Head of caudate nucleus (tissue), 42 donors: Measurements from ENCODE around the gene ATL1.

Source experiments
- DNase-seq, 42 donors: peaks; one replicate each; pipeline versions ENCODE4 v3.0.0 to v3.0.0-alpha.2; 2020 to 2021; ENCODE audit warnings: mixed read lengths in 7 of 42
- intact Hi-C: fragments of 100-400 bp; cut with DNase I; formaldehyde crosslinking; loops from one replicate; pipeline ENCODE4 v1.15.0; 2022

The ATL1 gene

DNA sequence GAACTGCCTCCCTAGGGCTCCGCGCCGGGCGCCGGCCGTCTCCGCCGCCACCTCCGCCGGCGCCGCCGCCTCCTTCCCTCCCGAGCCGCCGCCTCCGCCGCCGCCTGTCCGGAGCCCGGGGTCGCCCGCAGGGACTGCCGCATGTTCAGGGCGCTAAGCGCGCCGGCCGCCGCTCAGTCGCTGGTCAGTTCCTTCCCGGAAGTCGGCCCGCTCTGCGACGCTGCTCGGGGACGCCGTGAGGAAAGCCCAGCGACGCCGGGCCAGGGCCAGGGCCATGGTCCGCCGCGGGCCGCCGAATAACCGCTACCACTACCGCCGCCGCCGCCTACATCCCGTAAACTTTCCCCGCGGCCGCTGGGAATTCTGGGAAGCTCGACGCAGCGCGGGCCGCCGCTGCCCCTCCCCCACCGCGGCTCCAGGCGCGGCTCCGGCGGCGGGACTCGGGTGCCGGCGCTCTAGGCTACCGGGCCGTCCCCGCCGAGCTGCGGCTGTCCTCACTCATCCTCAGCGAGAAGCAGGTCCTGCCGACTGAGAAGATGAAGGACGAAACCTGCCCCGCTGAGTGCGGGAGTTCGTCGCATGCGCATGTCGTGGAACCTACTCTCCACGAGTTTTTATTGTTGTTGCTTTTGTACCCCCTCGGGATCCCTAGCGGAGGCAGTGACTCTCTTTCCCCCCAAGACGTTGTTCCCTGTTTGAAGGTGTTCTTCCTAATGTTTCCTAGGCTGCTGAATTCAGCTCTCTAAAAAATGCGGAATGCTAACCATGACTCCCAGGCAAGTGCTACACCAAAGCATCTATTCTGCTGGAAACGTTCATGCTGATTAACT, 108.3 kb downstream of the ATL1 start, which contains the start of gene SAV1:
Gene SAV1 (minus strand): TSS at position 311 of the 830 bp plus-strand sequence. CDS start 339 bp downstream, outside the sequence.
- peak; percentile 55 to 93 (median 83) for DNase-seq
- intact Hi-C loops, result loop anchor here (10.0 kb wide), 1 partner anchor 63 kb away; no protein-coding TSS in a partner anchor

DNA sequence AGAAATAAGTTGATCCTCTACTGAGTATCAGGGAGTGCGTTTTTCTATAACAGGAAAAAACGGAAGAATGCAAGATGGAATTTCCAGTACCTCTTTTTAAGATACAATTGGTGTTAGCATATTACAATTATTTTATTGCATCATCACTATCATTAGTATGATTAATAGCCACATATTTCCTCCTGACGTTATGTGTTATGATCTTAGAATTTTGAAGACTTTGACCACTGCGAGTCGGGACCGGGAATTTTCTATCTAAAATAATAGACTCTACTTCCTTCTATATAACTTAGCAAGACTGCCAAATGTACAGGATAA, 108.8 kb downstream of the ATL1 start:
- DNase-seq, result no peak
- intact Hi-C loops, result loop anchor here (10.0 kb wide), 1 partner anchor 64 kb away; no protein-coding TSS in a partner anchor

DNA sequence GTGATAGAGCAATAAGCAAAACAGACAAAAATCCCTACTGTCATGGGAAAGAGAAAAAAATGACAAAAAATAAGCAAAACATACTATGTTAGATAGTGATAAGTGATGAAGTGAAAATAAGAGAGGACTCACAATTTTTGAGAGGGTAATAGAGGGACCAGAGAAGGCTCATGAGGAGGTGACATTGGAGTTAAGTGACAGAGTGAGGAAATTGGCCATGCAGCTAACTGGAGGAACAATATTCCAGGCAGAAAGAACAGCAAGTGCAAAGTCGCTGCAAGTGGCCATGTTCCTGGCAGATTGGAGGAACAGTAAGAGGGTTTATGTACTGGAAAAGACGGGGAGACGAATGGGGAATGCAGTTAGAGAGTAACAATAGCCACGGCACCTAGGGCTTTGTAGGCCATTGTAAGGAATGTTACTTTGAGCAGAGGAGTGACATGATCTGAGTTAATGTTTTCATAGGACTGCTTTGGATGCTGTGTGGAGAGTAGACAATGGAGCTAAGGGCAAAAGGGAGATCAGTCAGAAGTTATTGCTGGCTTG, 109.6 kb downstream of the ATL1 start:
- no peak for DNase-seq
- intact Hi-C loops, result loop anchor here (10.0 kb wide), 1 partner anchor 65 kb away; no protein-coding TSS in a partner anchor

DNA sequence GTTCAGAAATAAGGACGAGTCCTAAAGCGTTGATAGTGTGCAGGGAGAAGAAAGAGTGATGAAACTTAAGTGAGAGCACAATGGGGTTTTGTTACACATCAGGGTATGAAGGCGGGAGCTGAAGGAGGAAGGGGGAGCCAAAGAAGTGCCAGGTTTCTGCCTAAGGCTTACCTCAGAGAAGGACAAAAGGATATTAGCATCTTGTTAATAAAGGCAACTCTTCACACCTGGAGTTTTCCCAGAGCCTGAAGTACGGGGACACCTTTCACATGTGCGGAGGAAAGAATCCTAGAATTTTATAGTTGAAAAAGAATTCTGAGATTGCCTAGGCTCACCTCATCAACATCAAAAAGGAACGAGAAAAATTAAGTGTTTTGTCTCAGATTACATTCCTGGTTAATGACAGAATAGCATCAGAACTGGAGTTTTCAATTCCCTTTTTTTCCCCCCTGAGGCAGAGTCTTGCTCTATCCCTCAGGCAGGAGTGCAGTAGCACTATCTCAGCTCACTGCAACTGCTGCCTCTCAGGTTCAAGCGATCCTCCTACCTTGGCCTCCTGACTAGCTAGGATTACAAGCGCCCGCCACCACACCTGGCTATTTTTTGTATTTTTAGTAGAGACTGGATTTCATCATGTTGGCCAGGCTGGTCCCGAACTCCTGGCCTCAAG, 110.4 kb downstream of the ATL1 start:
- intact Hi-C loops, result loop anchor here (5.0 kb wide), 1 partner anchor 42 kb away; no protein-coding TSS in a partner anchor
- DNase-seq, result no peak

DNA sequence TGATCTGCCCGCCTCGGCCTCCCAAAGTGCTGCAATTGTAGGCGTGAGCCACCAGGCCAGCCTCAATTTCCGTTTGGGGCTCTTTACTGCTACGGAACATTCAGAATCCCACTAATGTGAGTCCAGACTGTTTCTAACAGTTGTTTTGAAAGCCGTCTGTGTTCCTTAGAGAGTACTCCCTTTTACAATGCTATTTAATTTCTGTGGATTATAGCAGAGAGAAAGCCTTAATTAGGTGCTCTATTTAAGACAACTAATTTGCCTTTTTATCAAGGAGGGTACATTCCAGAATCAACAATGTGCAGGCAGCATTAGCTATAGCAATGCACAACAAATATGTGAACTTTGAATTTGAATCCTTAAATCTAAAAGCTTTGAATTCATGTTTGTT, 110.9 kb downstream of the ATL1 start:
- intact Hi-C loops, result loop anchor here (5.0 kb wide), 1 partner anchor 41 kb away; no protein-coding TSS in a partner anchor
- no peak for DNase-seq

DNA sequence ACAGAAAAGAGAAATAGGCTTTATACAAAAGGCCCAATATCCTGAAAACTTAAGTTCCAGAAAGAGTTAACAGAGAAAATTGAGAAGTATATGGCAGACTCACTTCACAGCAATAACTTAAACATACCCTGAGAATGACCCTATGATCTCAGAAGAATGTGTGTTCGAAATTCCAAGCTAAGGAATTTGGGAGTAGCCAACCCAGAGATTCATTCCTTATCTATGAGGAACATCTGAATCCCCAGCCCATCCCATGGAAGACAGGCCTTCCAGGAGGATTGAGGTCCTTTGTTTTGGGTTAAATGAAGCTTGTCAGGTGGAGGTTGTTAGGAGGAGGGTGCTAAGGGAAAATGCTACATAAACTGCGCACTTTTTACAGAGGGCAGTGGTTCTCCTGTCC, 115.7 kb downstream of the ATL1 start:
- DNase-seq, result no peak
- intact Hi-C loops, result no loop called here

DNA sequence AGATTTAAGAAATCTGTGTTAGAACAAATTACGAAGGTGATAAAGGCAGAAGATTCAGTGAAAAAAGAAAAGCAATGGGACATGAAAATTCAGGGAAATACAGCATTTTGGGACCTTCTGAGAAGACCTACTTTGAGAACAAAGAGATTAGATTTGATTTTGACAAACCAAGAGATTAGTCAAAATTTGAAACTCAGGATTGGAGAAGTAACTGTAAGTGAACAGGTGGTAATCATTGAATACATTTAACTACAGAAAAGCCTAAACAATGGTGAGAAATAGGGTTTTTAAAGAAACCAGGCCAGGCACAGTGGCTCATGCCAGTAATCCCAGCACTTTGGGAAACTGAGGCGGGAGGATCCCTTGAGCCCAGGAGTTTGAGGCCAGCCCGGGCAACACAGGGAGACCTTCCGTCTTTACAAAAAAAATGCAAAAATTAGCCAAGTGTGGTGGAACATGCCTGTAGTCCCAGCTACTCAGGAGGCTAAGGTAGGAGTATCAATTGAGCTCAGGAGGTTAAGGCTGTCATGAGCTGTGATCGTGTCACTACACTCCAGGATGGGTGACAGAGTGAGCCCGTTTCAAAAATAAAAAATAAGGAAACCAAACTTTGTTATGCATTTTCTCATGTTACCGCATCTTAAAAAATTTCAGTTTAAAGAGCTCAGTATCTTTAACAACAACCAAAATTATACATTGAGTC, 117.0 kb downstream of the ATL1 start:
- intact Hi-C loops, result no loop called here
- no peak for DNase-seq

DNA sequence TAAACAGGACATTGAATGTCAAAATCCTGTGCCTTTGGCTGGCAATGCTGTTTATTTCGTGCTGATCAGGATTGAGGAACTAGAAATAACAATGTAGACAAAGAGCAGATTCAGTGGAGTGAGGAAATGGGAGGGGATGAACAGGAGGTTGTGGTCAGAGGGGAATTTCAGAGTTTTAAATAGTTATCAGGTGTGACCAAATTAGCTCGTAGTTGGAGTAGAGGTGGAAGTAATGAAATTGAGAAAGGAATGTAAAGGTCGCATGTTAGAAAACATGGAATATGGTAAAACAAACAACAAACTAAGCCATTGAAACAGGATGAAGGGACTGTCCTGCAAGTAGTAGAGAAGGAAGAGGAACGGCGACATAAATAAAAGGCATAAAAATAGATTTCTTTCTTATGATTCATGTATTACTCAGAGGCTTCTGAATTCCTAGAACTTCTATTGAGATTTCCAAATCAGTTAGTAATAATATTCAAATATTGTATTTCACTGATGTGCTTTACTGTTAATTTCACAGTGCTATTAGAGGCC, 117.7 kb downstream of the ATL1 start:
- no peak for DNase-seq
- intact Hi-C loops, result no loop called here

DNA sequence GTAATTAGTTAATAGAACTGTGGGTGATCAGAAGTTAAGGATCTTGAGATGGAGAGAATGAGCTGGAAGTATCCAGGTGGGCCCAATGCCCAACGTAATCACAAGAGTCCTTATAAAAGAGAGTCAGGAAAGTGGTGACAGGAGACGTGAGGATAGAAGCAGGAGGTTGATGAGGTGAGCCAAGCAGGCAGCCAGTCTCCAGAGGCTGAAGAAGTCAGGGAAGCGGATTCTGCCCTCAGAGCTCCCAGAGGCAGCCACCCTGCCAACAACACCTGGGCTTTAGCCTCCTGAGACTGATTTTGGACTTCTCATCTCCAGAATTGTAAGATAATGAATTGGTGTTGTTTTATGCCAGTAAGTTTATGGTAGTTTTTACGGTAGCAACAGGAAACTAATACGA, 118.2 kb downstream of the ATL1 start:
- no peak for DNase-seq

DNA sequence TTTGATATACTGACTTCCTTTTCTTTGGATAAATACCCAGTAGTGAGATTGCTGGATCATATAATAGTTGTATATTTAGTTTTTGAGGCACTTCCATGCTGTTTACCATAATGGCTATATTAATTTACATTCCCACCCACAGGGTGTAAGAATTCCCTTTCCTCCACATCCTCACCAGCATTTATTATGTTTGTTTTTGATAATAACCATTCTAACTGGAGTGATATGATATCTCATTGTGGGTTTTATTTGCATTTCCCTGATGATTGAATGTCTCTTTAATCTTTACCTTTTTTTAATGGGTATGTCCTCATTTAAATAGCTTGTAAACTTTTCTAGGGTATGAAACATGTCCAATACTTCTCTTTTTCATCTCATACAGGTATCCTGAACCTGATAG, 119.7 kb downstream of the ATL1 start:
- intact Hi-C loops, result no loop called here
- DNase-seq, result no peak

More for the DNA sequence above, 118.2 kb downstream of the ATL1 start:
- intact Hi-C loops, result no loop called here
